ENCODE data around the gene ZNF48. TPM values are rescaled to one million over a fixed set of nuclear protein-coding genes. Genes with fewer than 3 reads are reported as not detected.

Gene ZNF48
- total and polyA plus RNA-seq, 2 donors (not counting 1 experiment from before 2014, with no cell fraction given): 8.4 to 13.3 TPM

GRCh38 chr16:30369938-30370455 lies 25.2 kb upstream of the ZNF48 start:
- no peaks in the 10 kb centered on the region for H3K27me3 Mint-ChIP-seq
- under 1% methylated on average over 76 of the region's 76 CpGs for WGBS (ENCODE audit: insufficient coverage)
- Histone ChIP-seq H3K79me2 (ENCODE audit: control insufficient read depth, insufficient read depth, low read length) (peaks cover 45% of the 10 kb centered on the region), H3K36me3 (replicated peaks in 1 of 2; ENCODE audit: control extremely low read depth in 1 of 2, control insufficient read depth in 1 of 2, extremely low read depth in 1 of 2, insufficient read depth in 2 of 2, low read length in 1 of 2) (peaks cover 0 to 10% of the 10 kb centered on the region in 2 experiments), H2AFZ (ENCODE audit: insufficient read depth, low read depth, low read length, poor library complexity, severe bottlenecking) (peak overlapping the region; percentile 55), H3K27me3 (replicated peaks in 1 of 4; ENCODE audit: control extremely low read depth in 1 of 4, control insufficient read depth in 3 of 4, insufficient read depth in 4 of 4, low read length in 3 of 4) (no peaks in the 10 kb centered on the region), H3K4me2 (replicated peaks; ENCODE audit: low read depth, low read length, poor library complexity, severe bottlenecking) (peak overlapping the region; percentile 93), H3K9me3 (ENCODE audit: control extremely low read depth in 1 of 3, control insufficient read depth in 2 of 3, insufficient read depth in 1 of 3, low read length in 2 of 3) (no peaks in the 10 kb centered on the region), H3K9ac (ENCODE audit: low read length) (peak overlapping the region; percentile 74), H3K4me1 (ENCODE audit: control insufficient read depth in 2 of 2, insufficient read depth in 2 of 2, low read length in 2 of 2) (peaks cover 25 to 35% of the 10 kb centered on the region in 2 donors), H3K27ac (ENCODE audit: low read length in 2 of 2) (peak overlapping the region in 1 of 2 donors; percentile 65), H3K4me3 (ENCODE audit: control extremely low read depth in 1 of 5, extremely low read depth in 1 of 5, insufficient read depth in 1 of 5, low read depth in 2 of 5, low read length in 4 of 5) (peak overlapping the region in 4 of 5 experiments; percentile 46 to 77 (median 72)), H4K20me1 (ENCODE audit: control insufficient read depth, insufficient read depth, low read length, poor library complexity, severe bottlenecking) (peaks cover 43% of the 10 kb centered on the region)
- DNase-seq: no peak
- POLR2A ChIA-PET: interaction anchor here (0.6 to 2.2 kb wide), 10 partner anchors 13 to 312 kb away, joined by 3 to 13 read pairs (median 5); partner anchors contain the start of genes ALDOA, FBRS, SEPTIN1 and TBX6
- intact Hi-C loops (cut with micrococcal nuclease): loop anchor here (1.0 to 10.0 kb wide), 14 partner anchors 8 to 1445 kb away; partner anchors contain the start of genes ALDOA, CD2BP2, FBRS and FBXL19
- H3K4me1 Mint-ChIP-seq: peaks cover 48% of the 10 kb centered on the region
- peak overlapping the region; percentile 86 for H3K4me3 Mint-ChIP-seq
- no peaks in the 10 kb centered on the region for H3K9me3 Mint-ChIP-seq (ENCODE audit: insufficient read depth)
- TF ChIP-seq CTCF (IDR thresholded peaks at IDR 0.05) (no peak), EZH2 (IDR thresholded peaks at IDR 0.05; ENCODE audit: borderline replicate concordance, insufficient read depth, low read depth, low read length, poor library complexity, severe bottlenecking) (no peak)
- H3K27ac Mint-ChIP-seq: peak overlapping the region; percentile 90
- peak; percentile 1 for ATAC-seq (ENCODE audit: low read depth)
- CTCF ChIA-PET: interaction anchor here (0.9 to 4.0 kb wide), 8 partner anchors 13 to 278 kb away, joined by 3 to 37 read pairs (median 8); partner anchors contain the start of genes SEPTIN1, ZNF48 and ZNF771
